Fibroblast of villous mesenchyme (primary cell): Measurements from ENCODE around the gene SCYGR4. TPM values are rescaled to one million over a fixed set of nuclear protein-coding genes. Genes with fewer than 3 reads are reported as not detected.

Experiments
- DNase-seq: peaks from one replicate; pipeline ENCODE4 v3.0.0-alpha.2; 2010; ENCODE audit warnings: low read depth
- H3K4me3 ChIP-seq: 2 replicates; pipeline ENCODE4 v1.5.1; 2011; ENCODE audit warnings: low read depth, mild to moderate bottlenecking, low read length
- total RNA-seq: library from RNA; depleted of rRNA; stranded (reverse); fragments of >200 nt; gene quantifications from 2 replicates; pipeline ENCODE4 v1.2.3, GENCODE V29; 2012
- TF ChIP-seq, protein P1 (sequence below): IDR thresholded peaks from 2 replicates; pipeline ENCODE4 v1.5.1; 2012; ENCODE audit warnings: low read depth, mild to moderate bottlenecking, low read length; ENCODE audit not compliant: insufficient read depth

The SCYGR4 gene
- total RNA-seq, 1 donor = not detected

- TF ChIP-seq, protein P1, sequence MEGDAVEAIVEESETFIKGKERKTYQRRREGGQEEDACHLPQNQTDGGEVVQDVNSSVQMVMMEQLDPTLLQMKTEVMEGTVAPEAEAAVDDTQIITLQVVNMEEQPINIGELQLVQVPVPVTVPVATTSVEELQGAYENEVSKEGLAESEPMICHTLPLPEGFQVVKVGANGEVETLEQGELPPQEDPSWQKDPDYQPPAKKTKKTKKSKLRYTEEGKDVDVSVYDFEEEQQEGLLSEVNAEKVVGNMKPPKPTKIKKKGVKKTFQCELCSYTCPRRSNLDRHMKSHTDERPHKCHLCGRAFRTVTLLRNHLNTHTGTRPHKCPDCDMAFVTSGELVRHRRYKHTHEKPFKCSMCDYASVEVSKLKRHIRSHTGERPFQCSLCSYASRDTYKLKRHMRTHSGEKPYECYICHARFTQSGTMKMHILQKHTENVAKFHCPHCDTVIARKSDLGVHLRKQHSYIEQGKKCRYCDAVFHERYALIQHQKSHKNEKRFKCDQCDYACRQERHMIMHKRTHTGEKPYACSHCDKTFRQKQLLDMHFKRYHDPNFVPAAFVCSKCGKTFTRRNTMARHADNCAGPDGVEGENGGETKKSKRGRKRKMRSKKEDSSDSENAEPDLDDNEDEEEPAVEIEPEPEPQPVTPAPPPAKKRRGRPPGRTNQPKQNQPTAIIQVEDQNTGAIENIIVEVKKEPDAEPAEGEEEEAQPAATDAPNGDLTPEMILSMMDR = no peak
- no peak overlapping the region for H3K4me3 ChIP-seq
- peak; percentile 96 for DNase-seq
Measured at GRCh38 chr2:227642656-227643055, 25.4 kb downstream of the SCYGR4 start.

- DNase-seq = no peak
- H3K4me3 ChIP-seq = no peak overlapping the region
- TF ChIP-seq, protein P1 = no peak
Measured at GRCh38 chr2:227643990-227644551, 26.8 kb downstream of the SCYGR4 start.

GRCh38 chr2:227653419-227653818, 36.1 kb downstream of the SCYGR4 start:
- peak; percentile 61 for DNase-seq
- H3K4me3 ChIP-seq = no peak overlapping the region
- TF ChIP-seq, protein P1 = no peak

GRCh38 chr2:227654426-227654825, 37.1 kb downstream of the SCYGR4 start:
- H3K4me3 ChIP-seq = no peak overlapping the region
- TF ChIP-seq, protein P1 = no peak
- no peak for DNase-seq

DNA sequence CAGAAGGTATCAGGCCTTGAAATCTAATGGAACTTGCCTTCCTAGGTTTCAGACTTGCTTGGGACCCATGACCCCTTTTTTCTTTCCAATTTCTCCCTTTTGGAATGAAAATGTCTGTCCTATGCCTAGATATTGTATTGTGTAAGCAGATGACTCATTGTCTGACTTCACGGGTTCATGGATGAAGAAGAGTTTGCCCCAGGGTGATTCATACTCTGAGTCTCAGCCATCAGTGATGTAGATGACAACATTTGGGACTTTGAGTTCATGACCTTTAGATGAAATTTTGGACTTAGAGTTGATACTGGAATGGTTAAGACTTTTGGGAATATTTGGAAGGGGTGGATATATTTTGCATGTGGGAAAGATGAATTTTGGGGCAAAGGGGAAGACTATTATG, 38.2 kb downstream of the SCYGR4 start:
- H3K4me3 ChIP-seq = no peak overlapping the region
- peak; percentile 90 for DNase-seq
- TF ChIP-seq, protein P1 = no peak

DNA sequence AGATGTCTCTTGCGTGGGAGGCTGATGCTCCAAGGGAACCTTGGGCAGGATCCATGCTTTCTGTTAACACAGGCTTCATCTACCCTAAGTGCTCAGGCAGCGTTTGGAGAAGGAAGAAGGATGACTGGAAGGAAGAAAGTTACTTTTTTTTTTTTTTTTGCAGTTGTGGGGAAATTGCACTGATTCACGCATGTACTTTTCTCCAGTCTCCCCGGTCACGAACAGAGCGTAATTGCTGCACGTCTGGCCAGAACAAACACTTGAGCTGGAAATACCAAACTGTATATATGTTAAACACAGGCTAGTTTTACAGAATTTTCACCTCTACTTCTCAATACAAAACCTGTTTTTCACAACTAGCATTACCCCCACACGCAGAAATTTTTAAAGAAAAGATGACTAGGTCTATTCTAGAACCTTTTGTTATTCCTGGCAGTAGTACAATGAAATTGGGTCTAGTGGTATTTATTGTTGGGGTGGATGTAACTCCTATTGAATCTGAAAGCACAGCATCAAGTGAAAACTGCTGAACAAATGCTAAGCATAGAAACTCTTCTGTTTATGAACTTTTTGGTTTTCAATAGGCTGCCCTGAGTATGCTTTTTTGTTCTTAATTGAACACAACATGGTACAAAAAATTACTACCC, 40.0 kb downstream of the SCYGR4 start:
- TF ChIP-seq, protein P1 = no peak
- H3K4me3 ChIP-seq = no peak overlapping the region
- DNase-seq = peak; percentile 22
